GM20000 (cell line): Measurements from ENCODE around the gene PDIA4.
"Not testable (repeated sequence)": the region's sequence is repeated elsewhere in the genome, so short reads cannot be mapped to it uniquely, and the experiment has no call there.

Experiments
- DNase-seq: peaks from one replicate; pipeline ENCODE4 v3.0.0; 2012; ENCODE audit warnings: low spot score
- CTCF ChIP-seq: IDR thresholded peaks from 2 replicates; pipeline ENCODE4 v1.5.1; 2012; ENCODE audit warnings: mild to moderate bottlenecking, control low read depth; ENCODE audit errors: extremely low read depth, missing control alignments

The PDIA4 gene

GRCh38 chr7:149070372-149071125, 42.2 kb upstream of the PDIA4 start:
- no peak for TF ChIP-seq CTCF
- DNase-seq = no peak

DNA sequence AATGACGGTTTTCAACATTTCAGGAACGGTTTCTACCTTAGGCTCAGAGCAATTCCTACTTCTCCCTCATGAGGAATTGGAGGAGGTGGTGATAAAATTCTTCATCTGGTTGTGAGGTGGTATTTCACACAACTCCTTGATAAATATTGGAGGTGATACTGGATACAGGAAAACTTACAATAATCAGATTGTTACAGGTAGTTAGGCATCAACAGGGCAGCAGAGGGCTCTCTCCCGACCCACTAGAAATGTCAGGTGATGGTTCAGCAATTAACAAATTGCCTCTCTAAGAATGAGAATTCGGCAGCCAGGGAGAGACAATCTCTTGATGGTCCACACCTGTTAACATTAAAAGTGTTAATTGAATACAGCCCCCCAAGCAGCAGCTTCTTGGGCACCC, 39.6 kb upstream of the PDIA4 start:
- no peak for DNase-seq
- peak; percentile 7 for TF ChIP-seq CTCF

DNA sequence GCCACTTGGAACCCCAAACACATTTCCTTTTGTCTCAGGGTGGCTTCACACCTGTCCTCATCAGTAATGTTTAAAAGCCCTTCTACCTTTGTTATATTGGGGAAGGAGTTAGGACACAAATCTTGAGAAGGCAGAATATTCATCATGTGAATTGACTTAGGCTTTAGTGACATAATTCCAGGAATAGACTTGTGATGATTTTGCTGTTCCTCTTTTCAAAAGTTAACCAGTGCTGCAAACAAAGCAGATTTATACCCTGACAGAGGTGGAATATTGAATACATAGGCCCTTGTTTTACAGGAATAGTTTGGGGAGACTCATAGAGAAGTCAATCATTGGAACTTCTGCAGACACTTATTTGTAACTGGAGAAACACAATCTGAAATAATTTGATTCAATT, 35.2 kb upstream of the PDIA4 start:
- no peak for DNase-seq
- no peak for TF ChIP-seq CTCF

- DNase-seq = not testable (repeated sequence)
These were observed 34.1 kb upstream of the PDIA4 start for GRCh38 chr7:149062217-149062899.

GRCh38 chr7:149060156-149060555, 31.9 kb upstream of the PDIA4 start:
- DNase-seq = no peak

GRCh38 chr7:149053885-149054284, 25.6 kb upstream of the PDIA4 start:
- DNase-seq = no peak
- no peak for TF ChIP-seq CTCF

More at GRCh38 chr7:149060156-149060555, 31.9 kb upstream of the PDIA4 start:
- no peak for TF ChIP-seq CTCF

DNA sequence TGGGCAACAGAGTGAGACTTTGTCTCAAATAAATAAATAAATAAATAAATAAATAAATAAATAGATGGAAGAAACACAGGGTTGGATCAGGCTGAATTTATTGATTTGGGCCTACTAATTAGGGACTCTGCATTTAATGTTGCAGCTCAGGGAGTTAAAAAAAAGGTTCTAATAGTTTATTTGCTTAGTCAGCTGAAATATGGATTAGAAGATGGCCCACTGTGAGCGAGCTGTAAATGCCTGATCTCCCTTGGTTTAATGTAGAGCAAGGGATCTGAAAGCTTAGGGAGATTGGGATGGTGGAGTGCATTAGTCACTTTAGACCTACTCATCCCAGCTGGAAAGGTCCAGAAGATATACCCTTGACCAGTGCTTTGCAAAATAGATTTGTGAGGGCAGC, 25.1 kb upstream of the PDIA4 start:
- no peak for TF ChIP-seq CTCF
- no peak for DNase-seq
